Hepatocyte (in vitro differentiated cells): ENCODE results near the gene ITGA4.

Experiments
- CTCF ChIP-seq: fragments of 200-600 bp; sonication (generic); IDR thresholded peaks from 2 replicates; pipeline ENCODE4 v1.5.1; 2016; ENCODE audit warnings: antibody characterized with exemption, mild to moderate bottlenecking; ENCODE audit not compliant: poor library complexity
- EZH2 ChIP-seq: fragments of 200-600 bp; sonication (generic); IDR thresholded peaks from 2 replicates; pipeline ENCODE4 v1.6.1; 2016; ENCODE audit warnings: antibody characterized with exemption, mild to moderate bottlenecking, borderline replicate concordance

- TF ChIP-seq CTCF (no peak), EZH2 (no peak)
Measured at GRCh38 chr2:181563101-181563692, 106.0 kb downstream of the ITGA4 start.
